ENCODE results near the gene GARNL3. TPM values are rescaled to one million over a fixed set of nuclear protein-coding genes. Genes with fewer than 3 reads are reported as not detected.

The GARNL3 gene
- total RNA-seq, 1 experiment from 2014 or later, result 2.8 TPM

DNA sequence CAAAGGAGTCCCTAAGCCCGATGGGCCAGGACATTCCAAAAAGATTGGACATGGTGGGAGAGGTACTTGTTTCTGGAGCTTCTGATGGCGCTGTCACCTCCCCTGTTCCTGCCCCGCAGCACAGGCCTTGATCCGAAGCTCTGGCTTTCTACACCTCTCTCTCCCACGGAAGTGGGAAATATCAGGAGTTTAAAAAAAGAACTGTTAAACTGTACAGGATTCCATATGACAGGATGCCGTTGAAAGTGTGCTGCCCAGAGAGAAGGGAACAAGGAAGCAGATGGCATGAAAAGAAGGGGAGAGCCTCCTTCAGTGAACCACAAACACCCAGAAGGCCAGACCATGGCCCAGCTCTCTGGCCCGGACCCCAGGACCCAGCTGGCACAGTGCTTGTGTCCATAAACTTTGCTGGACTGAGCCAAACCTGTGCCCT, 105.6 kb downstream of the GARNL3 start:
- H3K9me3 Mint-ChIP-seq (ENCODE audit: low read depth, unreplicated experiment), result no peaks in the 10 kb centered on the region
- no peak overlapping the region for H3K27ac Mint-ChIP-seq (ENCODE audit: unreplicated experiment)
- H3K4me1 Mint-ChIP-seq (ENCODE audit: low read depth, unreplicated experiment), result no peaks in the 10 kb centered on the region
- no TSS peak for BruUV-seq (replicated peaks)
- intact Hi-C loops (cut with micrococcal nuclease; ENCODE audit: unreplicated experiment), result no loop called here
- no peak overlapping the region for H3K4me3 Mint-ChIP-seq (ENCODE audit: low read depth, unreplicated experiment)
- no peak for DNase-seq
- TF ChIP-seq, protein P1, sequence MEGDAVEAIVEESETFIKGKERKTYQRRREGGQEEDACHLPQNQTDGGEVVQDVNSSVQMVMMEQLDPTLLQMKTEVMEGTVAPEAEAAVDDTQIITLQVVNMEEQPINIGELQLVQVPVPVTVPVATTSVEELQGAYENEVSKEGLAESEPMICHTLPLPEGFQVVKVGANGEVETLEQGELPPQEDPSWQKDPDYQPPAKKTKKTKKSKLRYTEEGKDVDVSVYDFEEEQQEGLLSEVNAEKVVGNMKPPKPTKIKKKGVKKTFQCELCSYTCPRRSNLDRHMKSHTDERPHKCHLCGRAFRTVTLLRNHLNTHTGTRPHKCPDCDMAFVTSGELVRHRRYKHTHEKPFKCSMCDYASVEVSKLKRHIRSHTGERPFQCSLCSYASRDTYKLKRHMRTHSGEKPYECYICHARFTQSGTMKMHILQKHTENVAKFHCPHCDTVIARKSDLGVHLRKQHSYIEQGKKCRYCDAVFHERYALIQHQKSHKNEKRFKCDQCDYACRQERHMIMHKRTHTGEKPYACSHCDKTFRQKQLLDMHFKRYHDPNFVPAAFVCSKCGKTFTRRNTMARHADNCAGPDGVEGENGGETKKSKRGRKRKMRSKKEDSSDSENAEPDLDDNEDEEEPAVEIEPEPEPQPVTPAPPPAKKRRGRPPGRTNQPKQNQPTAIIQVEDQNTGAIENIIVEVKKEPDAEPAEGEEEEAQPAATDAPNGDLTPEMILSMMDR (IDR thresholded peaks at IDR 0.05; ENCODE audit: unreplicated experiment), result no peak
- CTCF ChIA-PET, result no interaction called here
- H3K36me3 Mint-ChIP-seq (ENCODE audit: insufficient read depth, unreplicated experiment), result no peaks in the 10 kb centered on the region
- peaks cover 27% of the 10 kb centered on the region for H3K27me3 Mint-ChIP-seq (ENCODE audit: unreplicated experiment)

DNA sequence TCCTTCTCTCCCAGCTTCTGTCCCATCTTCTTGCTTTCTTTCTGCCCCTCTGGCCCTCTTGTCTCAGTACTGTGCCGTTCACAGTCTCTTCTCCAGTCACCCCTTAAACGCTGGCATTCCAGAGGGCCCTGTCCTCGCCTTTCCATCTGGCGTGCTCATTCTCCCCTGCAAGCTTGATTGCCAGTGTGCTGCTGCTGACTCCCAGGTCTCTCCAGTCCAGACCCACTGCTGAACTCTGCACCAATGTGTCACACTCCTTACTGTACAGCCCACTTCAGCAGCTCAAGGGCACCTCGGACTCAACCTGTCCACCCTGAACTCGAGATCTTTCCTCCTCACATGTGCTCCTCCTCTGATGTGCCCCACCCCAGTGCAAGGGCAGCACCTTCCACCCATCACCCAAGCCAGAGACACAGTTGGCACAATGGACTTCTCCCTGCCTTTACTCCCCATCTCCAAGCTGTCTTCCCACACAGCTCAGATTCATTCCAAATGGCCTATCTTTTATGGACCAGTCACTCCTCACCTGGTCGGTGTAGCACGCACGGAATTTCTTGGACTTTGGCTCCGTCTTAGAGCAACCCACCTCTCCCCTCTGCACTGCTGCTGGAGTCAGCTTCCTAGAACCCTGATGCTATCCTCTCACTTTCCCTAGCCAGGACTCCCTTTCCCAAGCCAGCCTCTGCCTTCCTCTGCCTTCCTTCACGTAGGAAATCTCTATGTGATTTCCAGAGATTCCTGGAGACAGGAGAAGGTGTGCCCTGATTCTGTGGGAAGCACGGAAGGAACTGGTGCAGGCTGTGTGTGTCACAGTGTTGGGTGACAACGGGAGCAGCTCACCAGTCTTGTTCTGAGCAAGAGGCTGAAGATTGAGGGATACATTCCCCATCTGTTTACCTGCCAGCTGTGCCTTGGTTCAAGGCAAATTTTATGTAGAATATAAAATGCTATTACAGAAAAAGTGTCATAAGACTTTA, 106.4 kb downstream of the GARNL3 start:
- H3K36me3 Mint-ChIP-seq (ENCODE audit: insufficient read depth, unreplicated experiment), result no peaks in the 10 kb centered on the region
- intact Hi-C loops (cut with micrococcal nuclease; ENCODE audit: unreplicated experiment), result no loop called here
- H3K27me3 Mint-ChIP-seq (ENCODE audit: unreplicated experiment), result peaks cover 27% of the 10 kb centered on the region
- TF ChIP-seq, protein P1 (IDR thresholded peaks at IDR 0.05; ENCODE audit: unreplicated experiment), result no peak
- no peaks in the 10 kb centered on the region for H3K4me1 Mint-ChIP-seq (ENCODE audit: low read depth, unreplicated experiment)
- DNase-seq, result no peak
- BruUV-seq (replicated peaks), result no TSS peak
- CTCF ChIA-PET, result no interaction called here
- H3K9me3 Mint-ChIP-seq (ENCODE audit: low read depth, unreplicated experiment), result no peaks in the 10 kb centered on the region
- H3K4me3 Mint-ChIP-seq (ENCODE audit: low read depth, unreplicated experiment), result no peak overlapping the region
- no peak overlapping the region for H3K27ac Mint-ChIP-seq (ENCODE audit: unreplicated experiment)

DNA sequence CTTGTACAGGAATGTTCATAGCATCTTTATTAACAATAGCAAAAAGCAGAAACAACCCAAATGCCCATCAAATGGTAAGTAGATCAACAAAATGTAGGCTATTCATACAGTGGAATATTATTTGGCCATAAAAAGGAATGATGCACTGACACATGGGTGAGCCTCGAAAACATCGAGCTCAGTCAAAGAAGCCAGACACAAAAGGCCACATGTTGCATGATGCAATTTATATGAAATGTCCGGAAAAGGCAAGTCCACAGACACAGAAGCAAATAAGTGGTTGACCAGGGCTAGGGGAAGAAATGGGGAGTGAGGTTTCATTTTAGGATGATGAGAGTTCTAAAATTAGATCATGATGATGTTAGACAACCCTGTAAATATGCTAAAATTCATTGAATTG, 115.9 kb downstream of the GARNL3 start:
- TF ChIP-seq, protein P1 (IDR thresholded peaks at IDR 0.05; ENCODE audit: unreplicated experiment), result no peak
- Mint-ChIP-seq H3K27ac (ENCODE audit: unreplicated experiment) (no peak overlapping the region), H3K36me3 (ENCODE audit: insufficient read depth, unreplicated experiment) (no peaks in the 10 kb centered on the region), H3K27me3 (ENCODE audit: unreplicated experiment) (peaks cover 40% of the 10 kb centered on the region), H3K4me1 (ENCODE audit: low read depth, unreplicated experiment) (peaks cover 8% of the 10 kb centered on the region), H3K9me3 (ENCODE audit: low read depth, unreplicated experiment) (no peaks in the 10 kb centered on the region), H3K4me3 (ENCODE audit: low read depth, unreplicated experiment) (no peak overlapping the region)
- intact Hi-C loops (cut with micrococcal nuclease; ENCODE audit: unreplicated experiment), result no loop called here
- CTCF ChIA-PET, result no interaction called here
- no peak for DNase-seq
- no TSS peak for BruUV-seq (replicated peaks)

DNA sequence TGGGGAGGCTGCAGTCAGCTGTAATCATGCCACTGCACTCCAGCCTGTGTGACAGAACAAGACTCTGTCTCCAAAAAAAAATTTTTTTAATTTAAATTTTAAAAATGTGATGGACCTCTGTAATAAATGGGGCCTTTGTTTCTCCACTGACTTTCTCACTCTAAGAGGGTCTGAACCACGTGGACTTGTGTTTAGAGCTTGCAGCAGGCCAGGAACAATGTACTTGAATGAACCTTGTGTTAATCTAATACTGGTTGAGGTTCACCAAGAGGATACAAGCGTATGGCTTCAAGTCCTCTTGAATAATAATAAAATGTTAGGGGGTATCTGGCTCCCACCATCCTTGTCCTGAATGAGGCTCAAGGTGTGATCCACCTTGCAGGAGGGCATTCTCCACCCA, 118.0 kb downstream of the GARNL3 start:
- H3K27ac Mint-ChIP-seq (ENCODE audit: unreplicated experiment), result no peak overlapping the region
- TF ChIP-seq, protein P1 (IDR thresholded peaks at IDR 0.05; ENCODE audit: unreplicated experiment), result no peak
- intact Hi-C loops (cut with micrococcal nuclease; ENCODE audit: unreplicated experiment), result no loop called here
- no peak overlapping the region for H3K4me3 Mint-ChIP-seq (ENCODE audit: low read depth, unreplicated experiment)
- H3K36me3 Mint-ChIP-seq (ENCODE audit: insufficient read depth, unreplicated experiment), result no peaks in the 10 kb centered on the region
- BruUV-seq (replicated peaks), result no TSS peak
- peaks cover 55% of the 10 kb centered on the region for H3K27me3 Mint-ChIP-seq (ENCODE audit: unreplicated experiment)
- H3K4me1 Mint-ChIP-seq (ENCODE audit: low read depth, unreplicated experiment), result peaks cover 8% of the 10 kb centered on the region
- CTCF ChIA-PET, result no interaction called here
- no peaks in the 10 kb centered on the region for H3K9me3 Mint-ChIP-seq (ENCODE audit: low read depth, unreplicated experiment)
- no peak for DNase-seq
